IMR-90 (cell line): ENCODE measurements around the gene KRTAP21-3. TPM values are rescaled to one million over a fixed set of nuclear protein-coding genes. Genes with fewer than 3 reads are reported as not detected.

Source experiments
- ATAC-seq: fragments of 200-7000 bp; cut with Tn5 transposase; 2 replicates; pipeline ENCODE4 v1.9.1; 2020; ENCODE audit warnings: low read depth, mild to moderate bottlenecking, moderate library complexity
- BruUV-seq: library from RNA; stranded (reverse); fragments of 400-500 nt; replicated peaks from 2 replicates; lab custom pipeline; 2021; lab: Mats Ljungman, UMichigan
- CTCF ChIA-PET: fragments of 300-600 bp; formaldehyde crosslinking; extraction: SDS; loops from one replicate; lab custom pipeline; 2021; ENCODE audit warnings: antibody characterized with exemption; lab: Yijun Ruan, JAX
- POLR2A ChIA-PET: fragments of 300-600 bp; sonication (Branson Sonifier 250); formaldehyde crosslinking; loops from one replicate; lab custom pipeline; 2022; ENCODE audit warnings: antibody characterized with exemption; ENCODE audit not compliant: unreplicated experiment; lab: Charles Lee
- DNase-seq: peaks from one replicate; pipeline ENCODE4 v3.0.0; 2013
- H2AFZ ChIP-seq: replicated peaks from 2 replicates; pipeline ENCODE3; 2013; ENCODE audit warnings: low read length, mild to moderate bottlenecking; ENCODE audit not compliant: poor library complexity
- H2AK5ac ChIP-seq: 2 replicates; pipeline ENCODE4 v1.6.1; 2013; ENCODE audit warnings: low read depth, low read length, inconsistent platforms
- H2AK9ac ChIP-seq: replicated peaks from 2 replicates; pipeline ENCODE3; 2013; ENCODE audit warnings: mild to moderate bottlenecking, low read depth, low read length, moderate library complexity; ENCODE audit not compliant: poor library complexity
- H2BK120ac ChIP-seq: 2 replicates; pipeline ENCODE4 v1.6.1; 2013; ENCODE audit warnings: low read depth, low read length, inconsistent platforms
- H2BK15ac ChIP-seq: 3 replicates; pipeline ENCODE4 v1.6.1; 2013; ENCODE audit warnings: low read depth, low read length, inconsistent platforms
- H2BK20ac ChIP-seq: 2 replicates; pipeline ENCODE4 v1.6.1; 2013; ENCODE audit warnings: low read depth, mild to moderate bottlenecking, inconsistent platforms, low read length, moderate library complexity
- H2BK5ac ChIP-seq: 2 replicates; pipeline ENCODE4 v1.6.1; 2013; ENCODE audit warnings: mild to moderate bottlenecking, low read depth, low read length, inconsistent platforms; ENCODE audit not compliant: poor library complexity, severe bottlenecking
- H3K14ac ChIP-seq: replicated peaks from 2 replicates; pipeline ENCODE4 v1.6.1; 2013; ENCODE audit warnings: low read depth, low read length, inconsistent platforms
- H3K18ac ChIP-seq: 2 replicates; pipeline ENCODE4 v1.6.1; 2013; ENCODE audit warnings: low read depth, low read length, control low read depth
- H3K23ac ChIP-seq: 2 replicates; pipeline ENCODE4 v1.6.1; 2013; ENCODE audit warnings: low read depth, low read length, inconsistent platforms
- H3K27ac ChIP-seq: 2 replicates; pipeline ENCODE4 v1.5.1; 2013; ENCODE audit warnings: mild to moderate bottlenecking, control low read depth, low read length; ENCODE audit not compliant: insufficient read depth
- H3K27me3 ChIP-seq: 2 replicates; pipeline ENCODE4 v1.6.1; 2013; ENCODE audit warnings: low read length; ENCODE audit not compliant: control insufficient read depth, insufficient read depth
- H3K36me3 ChIP-seq: 2 replicates; pipeline ENCODE4 v1.6.1; 2013; ENCODE audit warnings: low read length, mixed read lengths; ENCODE audit not compliant: control insufficient read depth, insufficient read depth
- H3K4ac ChIP-seq: 2 replicates; pipeline ENCODE4 v1.6.1; 2013; ENCODE audit warnings: low read depth, low read length, inconsistent platforms
- H3K4me1 ChIP-seq: 2 replicates; pipeline ENCODE4 v1.6.1; 2013; ENCODE audit warnings: low read length, mixed read lengths; ENCODE audit not compliant: control insufficient read depth, insufficient read depth
- H3K4me2 ChIP-seq: 2 replicates; pipeline ENCODE4 v1.6.1; 2013; ENCODE audit warnings: low read depth, mild to moderate bottlenecking, control low read depth, low read length, moderate library complexity
- H3K4me3 ChIP-seq: 2 replicates; pipeline ENCODE4 v1.5.1; 2013; ENCODE audit warnings: low read depth, mild to moderate bottlenecking, control low read depth, low read length, moderate library complexity; ENCODE audit not compliant: insufficient read depth
- H3K56ac ChIP-seq: 2 replicates; pipeline ENCODE4 v1.6.1; 2013; ENCODE audit warnings: low read length, inconsistent platforms; ENCODE audit not compliant: insufficient read depth; ENCODE audit errors: extremely low read depth
- H3K79me1 ChIP-seq, 2 experiments: 2 replicates each; pipeline ENCODE4 v1.6.1; 2013; ENCODE audit warnings: low read length in 2 of 2, inconsistent platforms in 1 of 2, low read depth in 1 of 2
- H3K9ac ChIP-seq: 2 replicates; pipeline ENCODE4 v1.6.1; 2013; ENCODE audit warnings: low read depth, low read length, control low read depth
- H3K9me1 ChIP-seq: 2 replicates; pipeline ENCODE4 v1.6.1; 2013; ENCODE audit warnings: low read length, inconsistent platforms; ENCODE audit not compliant: insufficient read depth
- H3K9me3 ChIP-seq: 2 replicates; pipeline ENCODE4 v1.6.1; 2013; ENCODE audit warnings: low read length; ENCODE audit not compliant: control insufficient read depth, insufficient read depth
- H4K20me1 ChIP-seq: 2 replicates; pipeline ENCODE4 v1.6.1; 2013; ENCODE audit warnings: low read length, inconsistent platforms; ENCODE audit not compliant: insufficient read depth
- H4K5ac ChIP-seq: 2 replicates; pipeline ENCODE4 v1.6.1; 2013; ENCODE audit warnings: mild to moderate bottlenecking, low read depth, low read length, control low read depth
- H4K8ac ChIP-seq, 2 experiments: 2 replicates each; pipeline ENCODE4 v1.6.1; 2013; ENCODE audit warnings: low read depth in 2 of 2, low read length in 2 of 2, control low read depth in 1 of 2, inconsistent platforms in 1 of 2
- H4K91ac ChIP-seq: 2 replicates; pipeline ENCODE4 v1.6.1; 2013; ENCODE audit warnings: low read depth, low read length, inconsistent platforms; ENCODE audit not compliant: insufficient read depth
- CHD1 ChIP-seq: IDR thresholded peaks from 2 replicates; pipeline ENCODE4 v1.6.1; 2012; ENCODE audit warnings: low read depth, low read length, improper control_type of control experiment
- CTCF ChIP-seq: conservative IDR thresholded peaks from 2 replicates; pipeline ENCODE4 v1.5.1; 2012; ENCODE audit warnings: mild to moderate bottlenecking, low read depth, low read length, improper control_type of control experiment
- ELK1 ChIP-seq: fragments of 150-350 bp; IDR thresholded peaks from 2 replicates; pipeline ENCODE4 v1.6.1; 2016; ENCODE audit warnings: low read depth, mild to moderate bottlenecking, low read length, moderate library complexity, borderline replicate concordance
- FOS ChIP-seq: fragments of 150-350 bp; IDR thresholded peaks from 2 replicates; pipeline ENCODE4 v1.6.1; 2016; ENCODE audit warnings: low read depth, low read length
- MAFK ChIP-seq: IDR thresholded peaks from 2 replicates; pipeline ENCODE4 v1.6.1; 2012; ENCODE audit warnings: low read depth, low read length, improper control_type of control experiment
- MAZ ChIP-seq: IDR thresholded peaks from 2 replicates; pipeline ENCODE4 v1.6.1; 2012; ENCODE audit warnings: low read depth, mild to moderate bottlenecking, low read length, improper control_type of control experiment, moderate library complexity, borderline replicate concordance
- MXI1 ChIP-seq: IDR thresholded peaks from 2 replicates; pipeline ENCODE4 v1.6.1; 2012; ENCODE audit warnings: low read depth, mild to moderate bottlenecking, low read length, moderate library complexity, borderline replicate concordance
- NFE2L2 ChIP-seq: fragments of 150-350 bp; IDR thresholded peaks from 2 replicates; pipeline ENCODE4 v1.6.1; 2016; ENCODE audit warnings: low read depth, mild to moderate bottlenecking, low read length
- POLR2A ChIP-seq: IDR thresholded peaks from 2 replicates; pipeline ENCODE4 v1.6.1; 2012; ENCODE audit warnings: mild to moderate bottlenecking, low read depth, low read length
- RFX5 ChIP-seq: IDR thresholded peaks from 2 replicates; pipeline ENCODE4 v1.8.0; 2012; ENCODE audit warnings: low read depth, mild to moderate bottlenecking, low read length, moderate library complexity
- SMC3 ChIP-seq: fragments of 150-350 bp; IDR thresholded peaks from 2 replicates; pipeline ENCODE4 v1.6.1; 2016; ENCODE audit warnings: low read depth, mild to moderate bottlenecking, antibody characterized with exemption, low read length, moderate library complexity
- WGBS, 2 experiments: methylation state at CpG; one replicate each; pipeline versions ENCODE4 v1.1.5 to v1.1.7; 2013; ENCODE audit warnings: missing lambda C conversion rate in 2 of 2; ENCODE audit not compliant: insufficient read length in 1 of 2; ENCODE audit errors: extremely low coverage in 2 of 2; 5-methylcytosine and 5-hydroxymethylcytosine counted together
- dilution Hi-C: fragments of 300-500 bp; cut with HindIII; formaldehyde crosslinking; loops from one replicate; pipeline ENCODE4 v1.14.3; 2018; ENCODE audit warnings: low sequenced_read_pairs; ENCODE audit not compliant: unreplicated experiment
- in situ Hi-C: fragments of 300-500 bp; cut with MboI; formaldehyde crosslinking; loops from 3 replicates; pipeline ENCODE4 v1.14.3; 2019; ENCODE audit warnings: low sequenced_read_pairs, inconsistent platforms, mixed read lengths
- intact Hi-C: fragments of 100-400 bp; cut with micrococcal nuclease; formaldehyde crosslinking; loops from 2 replicates; pipeline ENCODE4 v1.10.0; 2022
- polyA plus RNA-seq, 3 experiments: library from polyadenylated mRNA; depleted of rRNA; stranded (reverse); fragments of >200 nt; gene quantifications; 2 replicates each; pipeline ENCODE4 v1.2.3, GENCODE V29; 2012; ENCODE audit warnings: low replicate concordance in 1 of 3
- total RNA-seq: library from RNA; depleted of rRNA; stranded (reverse); fragments of >200 nt; gene quantifications from 2 replicates; pipeline ENCODE4 v1.2.3, GENCODE V29; 2012

KRTAP21-3 gene
- total and polyA plus RNA-seq, 2 of the 4 experiments (the other 2 are of a cell fraction), result not detected

- Histone ChIP-seq H3K4me2 (no peak overlapping the region), H2AK9ac (no peak overlapping the region), H4K20me1 (no peaks in the 10 kb centered on the region), H4K91ac (no peak overlapping the region), H3K14ac (no peak overlapping the region), H4K5ac (no peak overlapping the region), H3K56ac (no peak overlapping the region), H2AFZ (no peak overlapping the region), H3K4ac (no peak overlapping the region), H3K9ac (no peak overlapping the region), H2AK5ac (no peak overlapping the region), H3K4me1 (no peaks in the 10 kb centered on the region), H3K27ac (no peak overlapping the region), H3K9me1 (no peaks in the 10 kb centered on the region), H3K27me3 (no peaks in the 10 kb centered on the region), H2BK20ac (no peak overlapping the region), H3K23ac (no peak overlapping the region), H3K79me1 (no peaks in the 10 kb centered on the region), H2BK120ac (no peak overlapping the region), H3K36me3 (no peaks in the 10 kb centered on the region), H2BK15ac (no peak overlapping the region), H3K18ac (no peak overlapping the region), H4K8ac (no peak overlapping the region), H3K4me3 (no peak overlapping the region), H2BK5ac (no peak overlapping the region), H3K9me3 (peaks cover 5% of the 10 kb centered on the region)
- dilution Hi-C loops (no loop called here), intact Hi-C loops (no loop called here), in situ Hi-C loops (no loop called here)
- ATAC-seq (no peak), DNase-seq (no peak)
- ChIA-PET POLR2A (no interaction called here), CTCF (no interaction called here)
- no CpG with 5 or more reads among the region's 1 CpG for WGBS, 2 experiments
- no TSS peak for BruUV-seq
- no peak for TF ChIP-seq MAZ
- no peak for TF ChIP-seq POLR2A
- TF ChIP-seq MAFK, result no peak
- no peak for TF ChIP-seq ELK1
- TF ChIP-seq CTCF, result no peak
- TF ChIP-seq NFE2L2, result no peak
- TF ChIP-seq SMC3, result no peak
- no peak for TF ChIP-seq RFX5
- no peak for TF ChIP-seq MXI1
- no peak for TF ChIP-seq CHD1
- no peak for TF ChIP-seq FOS
Observed at GRCh38 chr21:30695956-30696355, 22.6 kb downstream of the KRTAP21-3 start.
